PFSK-1 (cell line): Measurements from ENCODE around the gene ABCC4.

ENCODE experiments used
- FOXP2 ChIP-seq: optimal IDR thresholded peaks from 2 replicates; pipeline ENCODE3; 2011; ENCODE audit warnings: borderline replicate concordance, control low read depth, inconsistent platforms; ENCODE audit not compliant: insufficient read depth; ENCODE audit errors: extremely low read length, extremely low read depth
- POLR2AphosphoS5 ChIP-seq: IDR thresholded peaks from 2 replicates; pipeline ENCODE4 v1.6.1; 2012; ENCODE audit warnings: low read depth, mild to moderate bottlenecking, control low read depth, low read length, moderate library complexity
- TF ChIP-seq, protein P1 (sequence below), 2 experiments: IDR thresholded peaks; 2 replicates each; pipeline versions ENCODE4 v1.6.1 to v1.8.0; 2011 to 2012; ENCODE audit warnings: low read depth in 2 of 2, low read length in 2 of 2, control low read depth in 1 of 2, inconsistent platforms in 1 of 2, mild to moderate bottlenecking in 1 of 2, moderate library complexity in 1 of 2; ENCODE audit not compliant: insufficient read depth in 1 of 2

DNA sequence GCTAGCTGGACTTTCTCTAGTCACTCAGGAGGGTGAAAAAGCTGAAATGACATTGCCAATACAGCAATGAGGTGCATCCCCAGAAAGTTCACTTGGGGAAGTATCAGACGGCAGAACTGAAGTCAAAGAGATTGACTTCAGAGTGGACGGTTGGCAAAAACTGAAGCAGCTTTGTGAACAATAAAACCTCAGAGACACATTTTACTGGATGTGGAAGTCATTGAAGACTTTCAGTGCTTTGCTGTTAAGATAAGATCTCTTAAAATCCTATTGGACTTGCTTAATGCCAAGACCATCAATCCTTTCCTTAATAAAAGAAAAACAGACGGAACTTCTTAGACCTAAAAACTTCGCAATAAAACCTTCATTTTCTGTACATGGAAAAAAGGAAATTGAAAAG is 103.7 kb downstream of the ABCC4 start:
- TF ChIP-seq, protein P1, sequence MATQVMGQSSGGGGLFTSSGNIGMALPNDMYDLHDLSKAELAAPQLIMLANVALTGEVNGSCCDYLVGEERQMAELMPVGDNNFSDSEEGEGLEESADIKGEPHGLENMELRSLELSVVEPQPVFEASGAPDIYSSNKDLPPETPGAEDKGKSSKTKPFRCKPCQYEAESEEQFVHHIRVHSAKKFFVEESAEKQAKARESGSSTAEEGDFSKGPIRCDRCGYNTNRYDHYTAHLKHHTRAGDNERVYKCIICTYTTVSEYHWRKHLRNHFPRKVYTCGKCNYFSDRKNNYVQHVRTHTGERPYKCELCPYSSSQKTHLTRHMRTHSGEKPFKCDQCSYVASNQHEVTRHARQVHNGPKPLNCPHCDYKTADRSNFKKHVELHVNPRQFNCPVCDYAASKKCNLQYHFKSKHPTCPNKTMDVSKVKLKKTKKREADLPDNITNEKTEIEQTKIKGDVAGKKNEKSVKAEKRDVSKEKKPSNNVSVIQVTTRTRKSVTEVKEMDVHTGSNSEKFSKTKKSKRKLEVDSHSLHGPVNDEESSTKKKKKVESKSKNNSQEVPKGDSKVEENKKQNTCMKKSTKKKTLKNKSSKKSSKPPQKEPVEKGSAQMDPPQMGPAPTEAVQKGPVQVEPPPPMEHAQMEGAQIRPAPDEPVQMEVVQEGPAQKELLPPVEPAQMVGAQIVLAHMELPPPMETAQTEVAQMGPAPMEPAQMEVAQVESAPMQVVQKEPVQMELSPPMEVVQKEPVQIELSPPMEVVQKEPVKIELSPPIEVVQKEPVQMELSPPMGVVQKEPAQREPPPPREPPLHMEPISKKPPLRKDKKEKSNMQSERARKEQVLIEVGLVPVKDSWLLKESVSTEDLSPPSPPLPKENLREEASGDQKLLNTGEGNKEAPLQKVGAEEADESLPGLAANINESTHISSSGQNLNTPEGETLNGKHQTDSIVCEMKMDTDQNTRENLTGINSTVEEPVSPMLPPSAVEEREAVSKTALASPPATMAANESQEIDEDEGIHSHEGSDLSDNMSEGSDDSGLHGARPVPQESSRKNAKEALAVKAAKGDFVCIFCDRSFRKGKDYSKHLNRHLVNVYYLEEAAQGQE (IDR thresholded peaks at IDR 0.05; ENCODE audit: insufficient read depth in 1 of 2, low read depth in 2 of 2, low read length in 2 of 2) = no peak
- no peak for TF ChIP-seq POLR2AphosphoS5
- TF ChIP-seq FOXP2 = no peak
